Measurements from ENCODE around the gene SMAP1.

GRCh38 chr6:70651326-70651905 lies 16.3 kb upstream of the SMAP1 start:
- no peak for TF ChIP-seq EZH2 (IDR thresholded peaks at IDR 0.05; ENCODE audit: insufficient read depth, poor library complexity, severe bottlenecking)
- TF ChIP-seq EZH2phosphoT487 (IDR thresholded peaks at IDR 0.05; ENCODE audit: insufficient read depth, low read depth), result no peak

All from GM23248 (cell line).